ENCODE measurements around the gene SLC17A7. TPM values are rescaled to one million over a fixed set of nuclear protein-coding genes. Genes with fewer than 3 reads are reported as not detected.
"Not testable (repeated sequence)": the region's sequence is repeated elsewhere in the genome, so short reads cannot be mapped to it uniquely, and the experiment has no call there.

Gene SLC17A7
- polyA plus RNA-seq, 4 donors: 0.25 to 0.61 (median 0.45) TPM

DNA sequence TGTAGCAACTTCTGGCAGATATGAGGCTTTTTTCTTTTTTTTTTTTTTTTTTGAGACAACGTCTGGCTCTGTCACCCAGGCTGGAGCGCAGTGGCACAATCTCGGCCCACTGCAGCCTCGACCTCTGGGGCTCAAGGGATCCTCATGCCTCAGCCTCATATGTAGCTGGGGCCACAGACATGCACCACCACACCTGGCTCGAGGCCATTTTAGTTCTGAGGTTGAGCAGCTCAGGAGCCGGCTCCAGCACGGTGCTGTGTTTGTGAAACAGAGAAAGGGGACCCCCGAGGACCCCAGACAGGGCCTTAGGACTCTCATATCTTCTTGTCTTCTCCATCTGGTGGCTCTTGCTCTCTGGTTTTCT lies 29.3 kb upstream of the SLC17A7 start:
- DNase-seq (ENCODE audit: low read depth in 4 of 4, low spot score in 2 of 4): no peak

- DNase-seq (ENCODE audit: low read depth in 4 of 4, low spot score in 2 of 4): no peak
Measured at GRCh38 chr19:49469828-49470614, 28.7 kb upstream of the SLC17A7 start.

GRCh38 chr19:49468746-49469447 lies 27.6 kb upstream of the SLC17A7 start:
- no peak for DNase-seq (ENCODE audit: low read depth in 4 of 4, low spot score in 2 of 4)

DNA sequence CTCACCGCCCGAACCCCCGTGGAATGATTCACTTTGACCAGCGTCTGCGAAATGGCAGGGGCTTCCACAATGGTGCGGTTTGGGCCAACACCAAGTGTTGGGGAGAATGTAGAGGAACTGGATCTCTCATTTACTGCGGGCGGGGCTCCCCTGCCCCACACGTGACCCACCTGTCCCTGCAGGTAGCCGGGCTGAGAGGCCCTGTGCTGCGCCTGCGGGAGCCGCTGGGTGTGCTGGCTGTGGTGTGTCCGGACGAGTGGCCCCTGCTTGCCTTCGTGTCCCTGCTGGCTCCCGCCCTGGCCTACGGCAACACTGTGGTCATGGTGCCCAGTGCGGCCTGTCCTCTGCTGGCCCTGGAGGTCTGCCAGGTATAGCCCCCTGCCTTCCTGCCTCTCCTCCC lies 26.9 kb upstream of the SLC17A7 start:
- DNase-seq (ENCODE audit: low read depth in 4 of 4, low spot score in 2 of 4): no peak

DNA sequence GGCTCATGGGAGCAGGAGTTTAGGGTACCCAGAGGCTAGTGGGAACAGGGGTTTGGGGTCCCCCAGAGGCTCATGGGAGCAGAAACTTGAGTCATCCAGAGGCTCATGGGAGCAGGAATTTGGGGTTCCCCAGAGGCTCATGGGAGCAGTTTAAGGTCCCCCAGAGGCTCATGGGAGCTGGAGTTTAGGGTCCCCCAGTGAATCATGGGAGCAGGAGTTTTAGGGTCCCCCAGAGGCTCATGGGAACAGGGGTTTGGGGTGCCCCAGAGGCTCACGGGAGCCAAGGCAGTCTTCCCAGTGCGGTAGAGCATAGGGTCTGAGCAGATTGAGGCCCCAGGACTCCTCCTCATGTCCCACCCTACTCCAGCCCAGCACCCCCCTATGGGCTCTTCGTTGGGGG lies 24.0 kb upstream of the SLC17A7 start:
- no peak for DNase-seq (ENCODE audit: low read depth in 4 of 4, low spot score in 2 of 4)

- no peak for DNase-seq (ENCODE audit: low read depth in 4 of 4, low spot score in 2 of 4)
Measured at GRCh38 chr19:49463960-49464740, 22.8 kb upstream of the SLC17A7 start.

GRCh38 chr19:49462492-49462891 lies 21.2 kb upstream of the SLC17A7 start:
- no peak for DNase-seq (ENCODE audit: low read depth in 4 of 4, low spot score in 2 of 4)

DNA sequence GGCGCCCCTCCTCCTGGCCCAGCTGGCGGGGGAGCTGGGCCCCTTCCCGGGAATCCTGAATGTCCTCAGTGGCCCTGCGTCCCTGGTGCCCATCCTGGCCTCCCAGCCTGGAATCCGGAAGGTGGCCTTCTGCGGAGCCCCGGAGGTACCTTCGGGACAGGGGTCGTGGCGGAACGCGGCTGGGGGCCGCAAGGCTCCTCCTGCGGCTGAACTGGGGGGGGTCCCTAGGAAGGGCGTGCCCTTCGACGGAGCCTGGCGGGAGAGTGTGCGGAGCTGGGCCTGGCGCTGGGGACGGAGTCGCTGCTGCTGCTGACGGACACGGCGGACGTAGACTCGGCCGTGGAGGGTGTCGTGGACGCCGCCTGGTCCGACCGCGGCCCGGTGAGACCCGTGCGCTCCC lies 20.3 kb upstream of the SLC17A7 start:
- no peak for DNase-seq (ENCODE audit: low read depth in 4 of 4, low spot score in 2 of 4)

DNA sequence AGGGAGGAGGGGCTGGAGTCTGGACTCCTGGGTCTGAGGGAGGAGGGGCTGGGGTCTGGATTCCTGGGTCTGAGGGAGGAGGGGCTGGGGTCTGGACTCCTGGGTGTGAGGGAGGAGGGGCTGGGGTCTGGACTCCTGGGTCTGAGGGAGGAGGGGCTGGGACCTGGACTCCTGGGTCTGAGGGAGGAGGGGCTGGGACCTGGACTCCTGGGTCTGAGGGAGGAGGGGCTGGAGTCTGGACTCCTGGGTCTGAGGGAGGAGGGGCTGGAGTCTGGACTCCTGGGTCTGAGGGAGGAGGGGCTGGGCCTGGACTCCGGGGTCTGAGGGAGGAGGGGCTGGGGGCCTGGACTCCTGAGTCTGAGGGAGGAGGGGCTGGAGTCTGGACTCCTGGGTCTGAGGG lies 19.8 kb upstream of the SLC17A7 start:
- DNase-seq (ENCODE audit: low read depth in 4 of 4, low spot score in 2 of 4): not testable (repeated sequence)

- DNase-seq (ENCODE audit: low read depth in 4 of 4, low spot score in 2 of 4): no peak
Measured at GRCh38 chr19:49459388-49459787, 18.1 kb upstream of the SLC17A7 start.

GRCh38 chr19:49458567-49458903 lies 17.2 kb upstream of the SLC17A7 start:
- DNase-seq (ENCODE audit: low read depth in 4 of 4, low spot score in 2 of 4): no peak

DNA sequence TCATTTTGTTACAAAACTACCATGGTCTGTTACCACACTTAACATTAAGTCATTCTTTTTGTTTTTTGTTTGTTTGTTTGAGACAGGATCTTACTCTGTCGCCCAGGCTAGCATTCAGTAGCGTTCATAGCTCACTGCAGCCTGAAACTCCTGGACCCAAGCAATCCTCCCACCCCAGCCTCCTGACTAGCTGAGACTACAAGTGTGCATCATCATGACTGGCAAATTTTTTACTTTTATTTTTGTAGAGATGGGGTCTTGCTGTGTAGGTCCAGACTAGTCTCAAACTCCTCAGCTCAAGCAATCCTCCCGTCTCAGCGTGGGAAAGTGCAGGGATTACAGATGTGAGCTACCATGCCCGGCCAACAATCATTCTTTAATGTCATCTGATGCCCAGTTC lies 15.0 kb upstream of the SLC17A7 start:
- DNase-seq (ENCODE audit: low read depth in 4 of 4, low spot score in 2 of 4): no peak

DNA sequence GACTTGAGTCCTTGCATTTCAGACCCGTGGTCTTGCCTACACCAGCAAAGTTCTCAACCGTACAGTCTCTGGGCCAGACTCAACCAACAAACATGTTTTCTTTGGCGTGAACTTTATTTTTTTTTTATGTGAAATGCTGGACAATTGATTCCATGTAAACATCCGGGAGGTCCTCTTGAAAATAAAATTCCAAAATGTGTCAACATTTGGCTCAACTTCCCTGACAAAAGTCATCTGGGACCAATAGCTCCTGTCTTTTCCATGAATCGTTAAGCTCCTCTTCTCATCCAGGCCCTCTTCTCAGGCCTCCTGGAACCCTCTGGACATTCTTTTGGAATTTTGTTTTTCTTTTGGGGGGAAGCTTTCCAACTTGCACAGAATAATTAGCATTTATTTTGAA lies 14.4 kb upstream of the SLC17A7 start:
- peak in 1 of 4 donors; percentile 67 for DNase-seq (ENCODE audit: low read depth in 4 of 4, low spot score in 2 of 4)

- no peak for DNase-seq (ENCODE audit: low read depth in 4 of 4, low spot score in 2 of 4)
Measured at GRCh38 chr19:49453757-49454240, 12.5 kb upstream of the SLC17A7 start.

GRCh38 chr19:49453013-49453756 lies 11.9 kb upstream of the SLC17A7 start, which contains the start of gene ALDH16A1:
Gene ALDH16A1 (plus strand): TSS chr19:49453225. CDS start chr19:49453332, 107 bp downstream.
- DNase-seq (ENCODE audit: low read depth in 4 of 4, low spot score in 2 of 4): peak; percentile 94 to 97 (median 96)

DNA sequence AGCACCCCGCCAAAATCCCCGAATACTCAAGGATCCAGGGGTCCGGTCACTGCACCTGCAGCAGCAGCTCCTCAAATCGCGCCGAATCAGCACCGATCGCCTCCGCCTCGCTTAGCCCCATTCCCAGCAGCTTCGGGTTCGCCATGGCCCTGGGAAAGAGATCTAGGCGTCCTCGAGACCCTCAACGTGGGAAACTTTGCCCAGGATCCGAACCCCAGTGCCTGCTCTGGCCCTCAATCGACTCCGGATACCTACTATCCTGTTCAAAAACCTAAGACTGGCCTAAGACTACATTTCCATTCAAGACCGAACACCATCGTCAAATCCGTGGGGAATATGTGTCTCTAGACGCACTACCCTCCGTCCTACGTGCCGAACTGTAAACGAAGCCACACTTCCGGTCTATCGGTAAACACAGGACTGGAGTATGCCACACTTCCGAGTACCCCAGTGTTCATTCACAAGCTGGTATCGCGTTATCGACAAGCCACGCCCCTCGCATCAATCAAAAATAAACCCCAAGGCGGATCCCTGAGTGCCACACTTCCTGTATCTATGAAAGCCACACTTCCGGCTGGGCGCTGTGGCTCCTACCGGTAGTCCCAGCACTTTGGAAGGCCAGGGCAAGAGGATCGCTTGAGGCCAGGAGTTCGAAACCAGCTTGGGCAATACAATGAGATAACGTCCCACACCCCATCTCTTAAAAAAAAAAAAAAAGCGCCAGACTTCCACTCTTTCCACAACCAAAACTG lies 10.3 kb upstream of the SLC17A7 start, which contains the start of gene PIH1D1:
Gene PIH1D1, minus strand, starts transcription at position 385 of the 752 bp plus-strand sequence. Its CDS starts 240 bp downstream, at position 145.
- DNase-seq (ENCODE audit: low read depth in 4 of 4, low spot score in 2 of 4): peak; percentile 91 to 99 (median 94)

DNA sequence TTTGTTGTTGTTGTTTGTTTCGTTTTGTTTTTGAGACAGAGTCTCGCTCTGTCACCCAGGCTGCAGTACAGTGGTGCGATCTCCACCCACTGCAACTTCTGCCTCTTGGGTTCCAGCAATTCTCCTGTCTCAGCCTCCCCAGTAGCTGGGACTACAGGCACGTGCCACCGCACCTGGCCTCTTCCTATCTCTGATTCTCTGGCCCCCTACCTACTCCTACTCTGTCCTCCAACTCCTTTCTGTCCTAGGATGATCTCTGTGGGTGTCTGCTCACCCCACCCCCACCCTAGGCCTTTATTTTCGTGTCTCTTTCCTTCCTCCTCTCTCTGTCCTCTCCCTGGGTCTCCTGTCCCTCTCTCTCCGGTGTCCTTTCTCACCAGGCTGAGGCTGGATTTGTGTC lies 9.1 kb upstream of the SLC17A7 start:
- DNase-seq (ENCODE audit: low read depth in 4 of 4, low spot score in 2 of 4): no peak

GRCh38 chr19:49448432-49448786 lies 7.1 kb upstream of the SLC17A7 start:
- no peak for DNase-seq (ENCODE audit: low read depth in 4 of 4, low spot score in 2 of 4)

DNA sequence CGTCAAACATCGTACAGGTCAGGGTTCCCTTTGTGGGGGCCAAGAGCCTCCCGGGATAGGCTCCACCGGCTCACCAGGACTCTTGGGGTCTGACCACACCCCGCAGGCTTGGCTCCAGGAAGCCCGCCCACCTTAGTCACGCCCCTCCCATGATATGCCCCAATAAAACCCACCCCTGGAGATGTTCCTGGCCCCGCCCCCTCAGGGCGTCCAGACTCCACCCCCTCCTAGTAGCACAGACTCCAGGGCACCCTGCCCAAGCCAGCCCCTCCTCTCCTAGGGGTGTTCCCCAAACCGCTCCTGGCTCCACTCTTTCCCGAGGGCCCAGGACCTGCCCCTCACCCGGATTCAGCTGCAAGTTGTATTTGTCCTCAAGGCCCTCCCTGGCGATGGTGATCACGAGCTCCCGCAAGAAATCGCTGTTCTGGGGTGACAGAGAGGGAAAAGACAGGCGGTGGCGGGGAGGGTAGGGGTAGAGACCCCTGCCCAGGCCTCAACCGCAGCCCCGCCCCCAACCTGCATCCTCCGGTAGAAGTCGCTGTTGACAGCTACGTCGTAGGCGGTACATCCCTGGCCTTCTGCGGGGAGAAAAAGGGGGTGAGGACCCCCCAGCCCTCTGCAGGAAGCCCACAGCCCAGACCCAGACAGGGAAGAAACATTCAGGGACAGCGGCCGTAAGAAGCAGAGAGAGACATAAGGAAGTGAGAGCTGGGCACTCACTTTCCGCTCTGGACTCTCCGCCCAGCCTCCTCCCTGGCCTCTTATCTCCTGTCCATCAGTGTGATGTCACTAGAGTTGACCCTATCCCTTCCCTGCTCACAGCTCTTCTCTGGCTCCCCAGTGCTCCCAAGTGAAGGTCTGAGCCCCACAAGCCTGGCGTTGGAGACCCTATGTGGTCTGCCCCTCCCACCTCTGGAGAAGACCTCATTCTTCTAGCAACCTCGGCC lies 6.4 kb upstream of the SLC17A7 start:
- DNase-seq (ENCODE audit: low read depth in 4 of 4, low spot score in 2 of 4): no peak

All from left renal cortex interstitium (tissue), 4 donors.